GM21390 (cell line): ENCODE results near the gene HDHD5.

Source experiments
- ATAC-seq: cut with Tn5 transposase; IDR thresholded peaks from one replicate; pipeline ENCODE4 v1.9.1; 2021; ENCODE audit not compliant: unreplicated experiment

Gene HDHD5

GRCh38 chr22:17106785-17107546 lies 52.1 kb downstream of the HDHD5 start:
- ATAC-seq, result no peak

GRCh38 chr22:17106161-17106784 lies 52.8 kb downstream of the HDHD5 start:
- no peak for ATAC-seq

- ATAC-seq, result no peak
These were observed 53.6 kb downstream of the HDHD5 start for GRCh38 chr22:17105143-17106129.

GRCh38 chr22:17104336-17104935 lies 54.6 kb downstream of the HDHD5 start:
- ATAC-seq, result no peak

GRCh38 chr22:17103351-17103750 lies 55.7 kb downstream of the HDHD5 start:
- no peak for ATAC-seq

GRCh38 chr22:17102297-17102667 lies 56.8 kb downstream of the HDHD5 start:
- ATAC-seq, result no peak

GRCh38 chr22:17101475-17102296 lies 57.4 kb downstream of the HDHD5 start:
- ATAC-seq, result no peak

- ATAC-seq, result no peak
These were observed 58.5 kb downstream of the HDHD5 start for GRCh38 chr22:17100621-17101020.

GRCh38 chr22:17098379-17098819 lies 60.7 kb downstream of the HDHD5 start:
- no peak for ATAC-seq

- ATAC-seq, result no peak
These were observed 61.4 kb downstream of the HDHD5 start for GRCh38 chr22:17097701-17098100.

GRCh38 chr22:17097062-17097461 lies 62.0 kb downstream of the HDHD5 start:
- no peak for ATAC-seq

GRCh38 chr22:17096071-17096470 lies 63.0 kb downstream of the HDHD5 start:
- ATAC-seq, result no peak

GRCh38 chr22:17095538-17095937 lies 63.5 kb downstream of the HDHD5 start:
- ATAC-seq, result no peak

- ATAC-seq, result no peak
These were observed 66.0 kb downstream of the HDHD5 start for GRCh38 chr22:17093081-17093480.

- ATAC-seq, result no peak
These were observed 67.2 kb downstream of the HDHD5 start for GRCh38 chr22:17091851-17092250.

- ATAC-seq, result no peak
These were observed 68.5 kb downstream of the HDHD5 start for GRCh38 chr22:17090550-17090949.
